Osteocyte (in vitro differentiated cells): ENCODE measurements around the gene AKAP6. TPM values are rescaled to one million over a fixed set of nuclear protein-coding genes. Genes with fewer than 3 reads are reported as not detected.

Experiments
- DNase-seq: peaks from one replicate; pipeline ENCODE4 v3.0.0; 2021; ENCODE audit warnings: mixed read lengths; ENCODE audit not compliant: unreplicated experiment; ENCODE audit errors: extremely low spot score
- H3K27ac Mint-ChIP-seq: one replicate; pipeline ENCODE4 v1.8.0; 2021; ENCODE audit warnings: mild to moderate bottlenecking, mixed read lengths; ENCODE audit not compliant: unreplicated experiment
- H3K27me3 Mint-ChIP-seq: one replicate; pipeline ENCODE4 v1.8.0; 2021; ENCODE audit warnings: mixed read lengths; ENCODE audit not compliant: unreplicated experiment
- H3K36me3 Mint-ChIP-seq: one replicate; pipeline ENCODE4 v1.8.0; 2021; ENCODE audit warnings: mixed read lengths; ENCODE audit not compliant: unreplicated experiment
- H3K4me1 Mint-ChIP-seq: one replicate; pipeline ENCODE4 v1.8.0; 2021; ENCODE audit warnings: mixed read lengths; ENCODE audit not compliant: unreplicated experiment
- H3K4me3 Mint-ChIP-seq: one replicate; pipeline ENCODE4 v1.8.0; 2021; ENCODE audit warnings: mild to moderate bottlenecking, moderate library complexity, mixed read lengths; ENCODE audit not compliant: unreplicated experiment
- H3K9me3 Mint-ChIP-seq: one replicate; pipeline ENCODE4 v1.8.0; 2021; ENCODE audit warnings: mixed read lengths; ENCODE audit not compliant: unreplicated experiment
- CTCF ChIP-seq: fragments of 200-600 bp; sonication (generic); IDR thresholded peaks from 2 replicates; pipeline ENCODE4 v1.5.0; 2021; ENCODE audit warnings: antibody characterized with exemption, mild to moderate bottlenecking, moderate library complexity
- total RNA-seq: library from RNA; stranded (reverse); gene quantifications from 2 replicates; pipeline ENCODE4 v1.2.1, GENCODE V29; 2021

The AKAP6 gene
- total RNA-seq, 1 donor from 2014 or later, result 4.1 TPM

- H3K4me3 Mint-ChIP-seq, result no peak overlapping the region
- no peaks in the 10 kb centered on the region for H3K4me1 Mint-ChIP-seq
- H3K9me3 Mint-ChIP-seq, result no peaks in the 10 kb centered on the region
- TF ChIP-seq CTCF, result no peak
- no peak for DNase-seq
- H3K27me3 Mint-ChIP-seq, result no peaks in the 10 kb centered on the region
- H3K36me3 Mint-ChIP-seq, result no peaks in the 10 kb centered on the region
- H3K27ac Mint-ChIP-seq, result no peak overlapping the region
These were observed 273.6 kb downstream of the AKAP6 start for GRCh38 chr14:32602699-32603098.

GRCh38 chr14:32603992-32604565, 275.0 kb downstream of the AKAP6 start:
- Mint-ChIP-seq H3K9me3 (no peaks in the 10 kb centered on the region), H3K4me3 (no peak overlapping the region)
- no peak for TF ChIP-seq CTCF

GRCh38 chr14:32606301-32606700, 277.2 kb downstream of the AKAP6 start:
- Mint-ChIP-seq H3K9me3 (no peaks in the 10 kb centered on the region), H3K27me3 (no peaks in the 10 kb centered on the region), H3K4me1 (no peaks in the 10 kb centered on the region), H3K4me3 (no peak overlapping the region), H3K36me3 (no peaks in the 10 kb centered on the region), H3K27ac (no peak overlapping the region)
- no peak for TF ChIP-seq CTCF
- DNase-seq, result no peak

More at GRCh38 chr14:32603992-32604565, 275.0 kb downstream of the AKAP6 start:
- no peaks in the 10 kb centered on the region for H3K27me3 Mint-ChIP-seq
- DNase-seq, result no peak
- no peak overlapping the region for H3K27ac Mint-ChIP-seq
- H3K36me3 Mint-ChIP-seq, result no peaks in the 10 kb centered on the region
- H3K4me1 Mint-ChIP-seq, result no peaks in the 10 kb centered on the region

- Mint-ChIP-seq H3K27ac (no peak overlapping the region), H3K9me3 (no peaks in the 10 kb centered on the region), H3K27me3 (no peaks in the 10 kb centered on the region), H3K4me1 (no peaks in the 10 kb centered on the region), H3K4me3 (no peak overlapping the region), H3K36me3 (no peaks in the 10 kb centered on the region)
- no peak for DNase-seq
- TF ChIP-seq CTCF, result no peak
These were observed 278.3 kb downstream of the AKAP6 start for GRCh38 chr14:32607399-32607798.

- H3K4me3 Mint-ChIP-seq, result no peak overlapping the region
- H3K36me3 Mint-ChIP-seq, result no peaks in the 10 kb centered on the region
- DNase-seq, result no peak
- no peaks in the 10 kb centered on the region for H3K9me3 Mint-ChIP-seq
- no peaks in the 10 kb centered on the region for H3K4me1 Mint-ChIP-seq
- no peak overlapping the region for H3K27ac Mint-ChIP-seq
- no peaks in the 10 kb centered on the region for H3K27me3 Mint-ChIP-seq
- no peak for TF ChIP-seq CTCF
These were observed 279.8 kb downstream of the AKAP6 start for GRCh38 chr14:32608857-32609256.
